AG20443 (cell line): ENCODE measurements around the gene SUDS3.
"Not testable (repeated sequence)": the region's sequence is repeated elsewhere in the genome, so short reads cannot be mapped to it uniquely, and the experiment has no call there.

Experiments used
- DNase-seq: peaks from one replicate; pipeline ENCODE4 v3.0.0; 2012; ENCODE audit warnings: low spot score, mixed read lengths

The SUDS3 gene, protein sequence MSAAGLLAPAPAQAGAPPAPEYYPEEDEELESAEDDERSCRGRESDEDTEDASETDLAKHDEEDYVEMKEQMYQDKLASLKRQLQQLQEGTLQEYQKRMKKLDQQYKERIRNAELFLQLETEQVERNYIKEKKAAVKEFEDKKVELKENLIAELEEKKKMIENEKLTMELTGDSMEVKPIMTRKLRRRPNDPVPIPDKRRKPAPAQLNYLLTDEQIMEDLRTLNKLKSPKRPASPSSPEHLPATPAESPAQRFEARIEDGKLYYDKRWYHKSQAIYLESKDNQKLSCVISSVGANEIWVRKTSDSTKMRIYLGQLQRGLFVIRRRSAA

DNA sequence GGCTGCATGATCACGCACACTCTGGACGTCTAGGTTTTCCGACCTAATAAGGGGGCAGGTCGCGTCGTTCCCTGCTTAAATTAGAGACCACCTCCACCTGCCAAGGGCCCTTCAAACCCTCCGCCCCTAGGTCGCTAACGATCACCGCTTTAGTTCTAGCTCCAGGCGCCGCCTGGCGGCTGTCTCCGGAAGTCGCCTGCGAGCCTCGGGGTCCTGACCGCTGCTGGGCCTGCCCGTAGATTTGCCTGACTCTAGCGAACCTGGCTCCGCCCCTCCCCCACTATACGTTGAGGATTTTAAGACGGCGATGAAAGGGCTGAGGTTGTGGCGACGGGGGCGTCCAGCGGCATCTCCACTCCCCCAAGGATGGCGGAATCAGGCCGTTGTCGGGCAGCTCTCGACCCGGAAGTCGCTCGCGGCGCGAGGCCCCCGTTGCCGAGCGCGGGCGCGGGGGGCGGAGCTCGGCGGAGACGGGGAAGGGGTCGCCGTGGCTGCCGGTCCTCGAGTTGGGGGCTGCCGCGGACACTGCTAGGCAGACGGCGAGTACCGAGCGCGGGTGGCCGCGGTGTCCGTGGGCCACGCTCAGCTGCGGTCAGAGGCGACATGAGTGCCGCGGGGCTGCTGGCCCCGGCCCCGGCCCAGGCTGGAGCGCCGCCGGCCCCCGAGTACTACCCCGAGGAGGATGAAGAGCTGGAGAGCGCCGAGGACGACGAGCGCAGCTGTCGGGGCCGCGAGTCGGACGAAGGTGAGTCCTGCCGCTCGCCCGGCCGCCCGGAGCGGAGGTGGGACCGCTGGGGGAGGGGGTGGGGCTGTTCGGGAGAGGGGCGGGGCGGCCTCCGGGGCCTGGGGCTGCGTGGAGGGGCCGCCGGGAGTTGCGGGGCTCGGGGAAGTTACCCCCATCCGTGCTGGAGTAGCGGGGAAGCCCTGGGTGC is at the start of gene SUDS3:
SUDS3 (plus strand) TSS at position 467 of the 932 bp plus-strand sequence; CDS start at position 604, 137 bp downstream.
- peak; percentile 90 for DNase-seq

DNA sequence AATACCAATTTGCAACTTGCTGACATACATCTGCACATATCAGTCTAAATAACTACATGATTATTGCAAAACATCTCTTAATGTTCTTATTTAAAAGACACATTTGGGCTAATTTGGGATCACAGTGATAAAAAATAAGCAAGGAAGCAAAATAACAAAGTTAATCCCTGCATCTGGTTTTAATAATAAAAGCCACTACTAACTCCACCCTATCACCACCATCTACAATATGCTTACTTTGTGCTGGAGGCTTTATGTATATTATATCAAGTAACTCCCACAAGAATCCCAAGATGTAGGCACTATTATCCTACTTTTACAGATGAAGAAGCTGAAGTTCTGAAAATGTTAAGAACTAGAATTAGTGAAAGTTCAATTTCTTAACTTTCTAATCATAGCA is 49.4 kb upstream of the SUDS3 start:
- DNase-seq: peak; percentile 13

DNA sequence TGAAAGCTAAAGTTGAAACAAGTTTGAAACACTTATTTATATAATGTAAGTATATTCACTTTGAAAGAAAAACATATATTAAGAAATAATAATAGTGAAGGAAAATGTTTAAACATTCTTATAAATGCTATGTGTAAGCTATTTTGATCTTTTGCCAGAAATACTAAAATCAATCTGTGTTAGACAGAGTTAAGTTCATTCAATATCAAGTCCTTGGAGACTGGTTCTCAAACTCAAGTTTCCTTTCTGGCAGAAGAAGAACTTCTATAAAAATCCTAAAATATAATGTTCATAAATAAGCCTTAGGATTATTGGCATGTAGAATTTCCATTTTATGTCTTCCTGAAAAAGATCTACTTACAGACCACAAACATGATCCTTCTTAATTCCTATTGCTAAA is 49.0 kb upstream of the SUDS3 start:
- DNase-seq: no peak

DNA sequence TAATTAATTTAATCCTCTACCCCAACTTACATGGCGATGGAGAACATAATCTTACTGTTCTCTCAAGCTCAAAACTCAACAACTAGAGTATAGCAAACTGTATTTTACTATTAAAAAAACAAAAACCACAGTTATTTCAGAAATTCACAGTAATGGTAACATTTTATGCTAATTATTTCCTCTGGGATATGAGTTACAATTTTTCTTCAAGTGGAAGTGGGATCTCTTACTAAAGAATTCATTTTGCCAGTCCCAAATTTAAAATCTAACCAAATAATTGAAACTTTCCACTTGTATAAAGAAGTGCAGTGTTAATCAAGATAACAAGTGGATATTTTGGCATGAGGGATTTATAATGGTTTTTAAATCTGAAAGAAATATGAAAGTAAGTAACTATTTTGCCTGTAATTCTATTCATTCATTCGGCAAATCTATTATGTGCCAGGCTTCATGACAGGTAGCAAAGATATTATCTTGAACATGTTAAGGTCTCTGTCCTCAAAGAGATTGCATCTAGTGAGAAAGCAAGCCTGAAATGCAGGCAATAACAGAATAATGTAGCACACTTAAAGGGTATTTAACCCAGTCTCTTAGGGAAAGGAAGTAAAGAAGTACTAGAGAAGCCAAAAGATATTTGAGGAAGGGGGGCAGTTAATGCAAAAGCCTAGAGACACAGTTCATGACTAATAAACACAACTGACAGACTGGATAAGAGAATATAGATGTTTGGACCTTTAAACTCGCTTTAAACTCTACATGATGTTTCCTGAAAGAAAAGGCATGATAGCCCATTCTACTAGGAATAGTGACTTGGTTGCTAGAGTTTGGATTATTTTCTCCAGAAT is 47.6 kb upstream of the SUDS3 start:
- peak; percentile 8 for DNase-seq

DNA sequence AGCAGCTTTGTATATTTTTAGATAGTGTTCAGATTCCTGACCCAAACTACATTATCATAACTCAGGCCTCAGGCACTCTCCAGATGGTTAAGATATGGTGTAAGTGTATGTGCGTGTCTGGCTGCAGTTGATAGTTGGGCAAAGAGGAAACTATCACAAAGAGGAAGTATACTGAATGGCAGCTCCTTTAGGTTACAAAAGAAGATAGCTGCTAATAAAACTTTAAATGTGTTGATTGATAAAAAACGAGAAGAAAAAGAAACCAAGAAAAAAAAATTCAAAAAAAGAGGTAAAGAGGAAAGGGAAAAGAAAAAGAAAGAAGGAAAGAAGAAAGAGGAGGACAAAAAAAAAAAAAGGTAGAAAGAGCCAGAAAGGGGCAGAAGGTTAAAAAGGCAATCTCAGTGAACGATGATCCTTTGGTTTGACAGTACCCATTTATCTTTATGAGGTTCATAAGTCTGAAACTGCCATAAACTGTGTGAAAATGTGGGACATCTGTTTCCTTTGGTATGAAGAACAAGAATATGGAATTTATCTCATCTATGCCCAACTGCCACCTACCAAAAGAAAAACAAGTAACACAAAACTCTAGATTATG is 45.8 kb upstream of the SUDS3 start:
- no peak for DNase-seq

DNA sequence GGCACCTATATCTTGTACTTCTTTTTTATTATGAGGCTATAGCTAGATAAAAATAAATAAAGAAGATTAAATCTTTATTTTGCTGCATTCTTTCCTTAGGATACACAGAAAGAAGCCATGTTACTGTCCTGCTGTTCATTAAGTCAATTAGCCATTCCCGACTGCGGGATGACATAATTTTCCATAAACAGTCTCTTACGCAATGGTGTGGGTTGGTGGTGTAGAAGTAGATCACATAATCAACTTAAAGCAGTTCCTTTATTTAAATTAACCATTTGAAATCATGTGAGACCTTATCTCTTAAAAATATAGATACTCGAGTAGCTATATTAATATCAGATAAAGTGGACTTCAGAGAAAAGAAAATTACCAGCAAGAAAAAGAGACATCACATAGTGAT is 43.8 kb upstream of the SUDS3 start:
- DNase-seq: no peak

DNA sequence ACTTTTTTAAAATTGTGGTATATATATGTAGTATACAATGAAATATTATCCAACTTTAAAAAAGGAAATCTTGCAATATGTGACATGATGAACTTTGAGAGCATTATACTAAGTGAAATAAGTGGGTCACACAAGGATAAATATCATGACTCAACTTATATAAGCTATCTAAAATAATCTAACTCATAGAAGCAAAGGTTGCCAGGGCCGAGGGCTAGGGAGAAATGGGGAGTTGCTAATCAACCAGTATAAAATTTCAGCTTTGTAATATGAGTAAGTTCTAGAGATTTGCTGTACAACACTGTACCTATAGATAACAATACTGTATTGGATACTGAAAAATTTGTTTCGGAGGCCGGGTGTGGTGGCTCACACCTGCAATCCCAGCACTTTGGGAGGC is 42.1 kb upstream of the SUDS3 start:
- no peak for DNase-seq

DNA sequence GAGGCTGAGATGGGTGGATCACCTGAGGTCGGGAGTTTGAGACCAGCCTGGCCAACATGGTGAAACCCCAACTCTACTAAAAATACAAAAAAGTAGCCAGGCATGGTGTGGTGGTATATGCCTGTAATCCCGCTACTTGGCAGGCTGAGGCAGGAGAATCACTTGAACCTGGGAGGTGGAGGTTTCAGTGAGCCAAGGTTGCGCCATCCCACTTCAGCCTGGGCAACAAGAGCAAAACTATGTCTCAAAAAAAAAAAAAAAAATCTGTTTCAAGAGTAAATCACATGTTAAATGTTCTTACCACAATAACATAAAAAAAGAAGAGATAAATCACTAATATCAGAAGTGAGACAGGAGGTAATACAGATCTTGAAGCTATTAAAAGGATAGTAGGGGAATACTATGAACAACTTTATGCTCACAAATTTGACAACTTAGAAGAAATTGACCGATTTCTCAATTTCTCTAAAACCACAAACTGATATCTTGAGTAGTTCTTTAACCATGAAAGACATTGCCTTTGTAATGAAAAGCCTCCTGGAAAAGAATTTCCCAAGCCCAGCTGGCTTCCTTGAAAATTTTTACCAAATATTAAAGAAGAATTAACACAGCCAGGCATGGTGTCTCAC is 41.3 kb upstream of the SUDS3 start:
- no peak for DNase-seq

DNA sequence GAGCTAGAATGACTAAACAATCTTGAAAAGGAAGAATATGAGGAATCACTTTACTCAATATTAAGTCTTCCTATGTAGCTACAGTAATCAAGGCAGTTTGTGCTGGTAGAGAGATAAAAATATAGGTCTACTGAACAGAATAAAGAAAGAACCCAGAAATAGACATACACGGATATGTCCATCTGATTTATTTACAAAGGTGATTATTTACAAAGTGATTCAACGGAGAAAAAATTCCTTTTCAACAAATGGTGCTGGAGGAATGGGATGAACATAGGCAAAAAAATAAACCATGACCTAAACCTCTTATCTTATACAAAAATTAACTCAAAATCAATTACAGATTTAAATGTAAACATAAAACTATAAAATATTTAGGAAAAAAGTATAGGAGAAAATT is 40.2 kb upstream of the SUDS3 start:
- no peak for DNase-seq

DNA sequence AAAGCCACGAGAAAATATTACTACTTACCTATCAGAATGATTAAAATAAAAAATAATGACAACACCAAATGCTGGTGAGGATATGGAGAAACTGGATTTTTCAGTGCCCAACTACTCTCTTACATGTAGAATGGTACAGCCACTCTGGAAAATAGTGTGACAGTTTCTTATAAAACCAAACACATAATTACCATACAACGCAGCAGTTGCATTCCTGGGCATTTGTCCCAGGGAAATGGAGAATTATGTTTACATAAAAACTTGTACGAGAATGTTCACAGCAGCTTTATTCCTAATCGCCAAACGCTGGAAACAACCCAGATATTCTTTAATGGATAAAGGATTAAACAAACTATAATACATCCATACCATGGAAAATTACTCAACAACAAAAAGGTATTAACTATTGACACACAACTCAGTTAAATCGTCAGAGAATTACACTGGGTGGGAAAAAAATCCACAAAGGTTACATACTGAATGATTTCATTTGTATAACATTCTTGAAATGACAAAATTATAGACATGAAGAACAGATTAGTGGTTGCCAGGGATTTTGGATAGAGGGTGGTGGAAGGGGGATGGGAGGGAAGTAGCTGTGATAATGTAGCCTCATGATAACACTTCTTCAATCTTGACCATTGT is 39.0 kb upstream of the SUDS3 start:
- DNase-seq: no peak

DNA sequence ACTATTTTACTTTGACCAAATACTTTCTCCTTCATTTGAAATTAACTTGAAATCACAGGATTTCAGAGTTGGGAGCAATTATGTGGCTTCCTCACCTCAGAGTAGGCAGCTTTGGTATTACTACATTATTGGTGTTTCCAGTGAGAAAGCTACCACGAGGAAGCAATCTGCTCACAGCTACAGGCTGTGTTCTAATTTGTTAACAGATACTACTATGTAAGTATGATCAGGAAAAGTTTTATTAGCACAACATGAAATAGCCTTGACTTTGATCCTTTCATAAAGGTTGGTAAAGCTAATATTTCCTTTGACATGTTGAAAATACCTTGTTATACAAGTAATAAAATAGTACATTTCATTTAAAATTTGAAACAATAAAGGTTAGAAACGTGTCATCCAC is 34.3 kb upstream of the SUDS3 start:
- no peak for DNase-seq

DNA sequence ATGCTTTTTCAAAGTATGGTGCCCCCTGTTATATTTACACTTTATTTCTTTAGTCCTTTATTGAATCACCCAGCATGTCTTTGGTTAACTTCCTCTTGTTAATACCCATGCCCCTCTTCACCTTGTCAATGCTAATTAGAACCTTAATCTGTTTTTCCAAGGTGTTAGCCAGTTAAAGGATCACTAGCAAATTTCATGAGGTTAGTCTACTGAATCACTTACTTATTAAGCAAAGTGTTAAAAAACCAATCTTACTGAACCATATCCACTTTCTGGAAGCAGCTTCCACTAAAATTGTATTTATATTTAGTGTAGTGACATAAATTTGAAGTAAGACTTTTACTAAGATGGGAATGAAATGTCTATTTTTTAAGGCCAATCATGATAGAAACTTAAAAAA is 31.5 kb upstream of the SUDS3 start:
- DNase-seq: no peak

DNA sequence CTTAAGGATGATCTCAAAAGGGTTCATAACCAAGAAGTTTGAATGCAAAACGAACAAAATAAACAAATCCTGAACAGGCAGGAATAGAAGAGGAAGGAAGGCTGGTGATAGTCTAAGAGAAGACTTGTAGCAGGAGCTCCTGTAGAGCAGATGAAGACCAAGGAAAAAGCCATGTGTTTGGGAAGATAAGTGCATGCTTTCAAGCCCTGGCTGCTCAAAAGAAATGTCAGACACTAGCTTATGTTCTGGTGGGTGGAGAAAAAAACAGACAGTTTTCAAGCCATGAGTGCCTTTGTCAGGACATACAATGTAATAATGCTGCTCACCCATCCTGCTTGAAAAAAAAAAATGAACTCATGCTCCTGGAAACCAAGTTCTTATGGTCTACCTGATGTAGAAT is 31.0 kb upstream of the SUDS3 start:
- no peak for DNase-seq

DNA sequence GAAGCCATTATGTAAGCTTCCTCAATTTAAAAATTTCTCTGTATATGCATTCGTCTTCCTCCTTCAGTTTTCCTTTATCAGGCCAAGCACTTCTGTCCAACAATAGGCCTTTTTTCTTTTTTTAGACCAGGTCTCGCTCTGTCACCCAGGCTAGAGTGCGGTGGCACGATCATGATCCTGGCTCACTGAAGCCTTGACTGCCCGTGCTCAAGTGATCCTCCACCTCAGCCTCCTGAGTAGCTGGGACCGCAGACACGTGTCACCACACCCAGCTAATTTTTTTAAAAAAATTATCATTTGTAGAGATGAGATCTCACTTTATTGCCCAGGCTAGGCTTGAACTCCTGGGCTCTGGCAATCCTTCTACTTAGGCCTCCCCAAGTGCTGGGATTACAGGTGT is 29.5 kb upstream of the SUDS3 start:
- no peak for DNase-seq

DNA sequence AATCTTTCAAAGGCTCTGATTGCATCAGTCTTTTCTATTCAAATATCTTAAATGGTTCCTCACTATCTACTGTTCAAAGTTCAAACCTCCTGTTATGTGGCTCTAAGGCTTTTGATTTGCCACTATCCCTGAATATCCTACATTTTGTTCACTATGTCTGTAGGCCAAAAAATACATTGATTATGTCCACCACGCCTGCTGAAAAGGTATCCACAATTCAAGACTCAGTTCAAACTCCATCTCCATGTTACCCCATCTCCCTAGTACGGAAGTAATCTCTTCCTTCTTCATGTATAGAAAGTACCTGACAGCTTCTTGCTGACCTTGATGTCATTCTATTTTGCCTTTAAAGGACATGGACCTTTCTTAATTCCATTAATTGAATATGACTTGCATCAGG is 28.4 kb upstream of the SUDS3 start:
- no peak for DNase-seq

DNA sequence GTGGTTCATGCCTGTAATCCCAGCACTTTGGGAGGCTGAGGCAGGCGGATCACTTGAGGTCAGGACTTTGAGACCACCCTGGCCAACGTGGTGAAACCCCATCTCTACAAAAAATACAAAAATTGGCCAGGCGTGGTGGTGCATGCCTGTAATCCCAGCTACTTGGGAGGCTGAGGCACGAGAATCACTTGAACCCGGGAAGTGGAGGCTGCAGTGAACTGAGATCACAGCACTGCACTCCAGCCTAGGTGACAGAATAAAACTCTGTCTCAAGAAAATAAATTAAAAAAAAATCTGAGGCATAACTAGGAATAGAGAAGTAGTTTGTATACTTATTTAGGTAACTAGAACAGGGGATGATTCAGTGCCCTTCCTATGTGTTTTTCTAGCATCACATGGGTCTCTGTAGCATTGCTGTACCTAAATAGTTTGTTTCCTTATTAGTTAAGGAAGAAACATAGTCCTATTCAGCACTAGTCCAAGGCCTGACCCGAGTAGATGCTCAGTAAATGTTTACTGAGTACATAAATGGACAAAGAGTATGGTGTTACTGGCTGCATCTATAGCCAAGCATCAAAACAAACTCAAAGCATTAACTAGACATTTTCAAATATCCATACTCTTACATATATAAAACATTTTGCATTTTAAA is 25.3 kb upstream of the SUDS3 start:
- no peak for DNase-seq

DNA sequence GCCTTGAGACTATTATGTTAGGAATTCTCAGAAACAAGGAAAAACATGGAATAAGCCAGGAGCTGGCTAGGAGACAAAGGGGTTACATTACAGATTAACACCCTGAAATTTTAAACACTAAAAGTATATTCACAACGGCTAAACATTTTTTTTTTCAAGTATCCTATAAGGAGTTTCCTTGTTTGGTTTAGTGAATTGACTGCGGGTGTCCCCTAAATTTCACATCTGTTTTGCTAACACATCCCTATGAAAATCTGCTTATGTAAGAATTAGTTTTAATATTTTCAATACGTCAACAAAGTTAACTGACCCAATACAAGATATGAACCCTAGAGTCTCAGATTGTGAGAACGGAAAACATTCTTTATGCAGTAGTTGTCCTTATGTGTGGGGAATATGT is 22.6 kb upstream of the SUDS3 start:
- DNase-seq: no peak

DNA sequence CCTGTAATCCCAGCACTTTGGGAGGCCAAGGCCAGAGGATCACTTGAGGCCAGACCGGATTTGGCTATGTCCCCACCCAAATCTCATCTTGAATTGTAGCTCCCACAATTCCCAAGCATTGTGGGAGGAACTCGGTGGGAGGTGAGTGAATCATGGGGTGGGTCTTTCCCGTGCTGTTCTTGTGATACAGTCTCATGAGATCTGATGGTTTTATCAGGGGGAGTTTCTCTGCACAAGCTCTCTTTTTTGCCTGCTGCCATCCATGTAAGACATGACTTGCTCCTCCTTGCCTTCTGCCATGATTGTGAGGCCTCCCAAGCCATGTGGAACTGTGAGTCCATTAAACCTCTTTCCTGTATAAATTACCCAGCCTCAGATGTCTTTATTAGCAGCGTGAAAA is 21.9 kb upstream of the SUDS3 start:
- DNase-seq: not testable (repeated sequence)

DNA sequence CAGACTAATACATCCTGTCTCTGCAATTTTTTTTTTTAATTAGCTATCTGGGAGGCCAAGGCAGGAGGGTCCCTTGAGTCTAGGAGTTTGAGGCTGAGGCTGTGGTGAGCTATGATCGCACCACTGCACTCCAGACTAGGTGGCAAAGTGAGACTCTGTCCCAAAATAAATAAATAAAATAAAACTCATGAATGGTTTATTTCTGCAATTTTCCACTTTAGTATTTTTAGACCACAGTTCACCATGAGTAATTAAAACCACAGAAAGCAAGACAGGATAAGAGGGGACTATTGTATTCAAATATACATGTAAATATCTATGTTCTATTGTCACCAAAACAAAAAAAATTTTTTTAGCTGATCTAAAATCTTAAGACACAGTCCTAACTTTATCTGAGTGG is 21.5 kb upstream of the SUDS3 start:
- DNase-seq: no peak

DNA sequence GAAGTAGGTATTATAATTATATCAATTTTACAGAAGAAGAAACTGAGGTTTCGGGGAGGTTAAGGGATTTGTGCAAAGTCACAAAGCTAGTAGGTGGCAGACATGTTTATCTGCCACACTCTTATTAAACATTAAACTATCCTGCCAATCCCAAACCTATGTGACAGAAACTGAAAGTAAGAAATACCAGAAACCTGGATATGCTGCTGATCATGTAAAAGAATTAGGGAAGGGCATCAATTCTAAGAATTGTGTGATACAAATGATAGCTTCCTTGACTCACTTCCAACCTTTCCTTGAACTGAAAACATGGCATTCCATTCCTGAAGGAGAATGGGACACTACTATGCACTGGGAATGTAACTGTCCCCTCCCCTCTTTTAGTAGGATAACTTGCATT is 20.5 kb upstream of the SUDS3 start:
- DNase-seq: no peak
